OCI-LY7 (cell line): ENCODE measurements around the gene ULK1. TPM values are rescaled to one million over a fixed set of nuclear protein-coding genes. Genes with fewer than 3 reads are reported as not detected.

Experiments used
- BruUV-seq: library from RNA; stranded (reverse); fragments of 400-500 nt; replicated peaks from 2 replicates; lab custom pipeline; 2021; lab: Mats Ljungman, UMichigan
- CTCF ChIA-PET: fragments of 300-600 bp; sonication (Branson Sonifier 250); formaldehyde crosslinking; loops from one replicate; lab custom pipeline; 2022; ENCODE audit warnings: antibody characterized with exemption; ENCODE audit not compliant: unreplicated experiment; lab: Charles Lee
- POLR2A ChIA-PET: fragments of 300-600 bp; sonication (Branson Sonifier 250); formaldehyde crosslinking; loops from one replicate; lab custom pipeline; 2022; ENCODE audit warnings: antibody characterized with exemption; lab: Charles Lee
- DNase-seq: peaks from one replicate; pipeline ENCODE4 v3.0.0-alpha.2; 2015; ENCODE audit warnings: low spot score
- H2AFZ ChIP-seq: fragments of 200-600 bp; sonication (generic), shearing (Covaris generic); 2 replicates; pipeline ENCODE4 v1.6.1; 2014; ENCODE audit warnings: mild to moderate bottlenecking, antibody characterized with exemption, low read length, moderate library complexity
- H3K27ac ChIP-seq: fragments of 200-600 bp; sonication (generic); 2 replicates; pipeline ENCODE4 v1.5.1; 2014; ENCODE audit warnings: mixed run types, low read depth, mild to moderate bottlenecking, moderate library complexity, low read length, inconsistent platforms; ENCODE audit not compliant: poor library complexity, severe bottlenecking
- H3K36me3 ChIP-seq: fragments of 200-600 bp; sonication (generic); 2 replicates; pipeline ENCODE4 v1.6.1; 2014; ENCODE audit warnings: mild to moderate bottlenecking, antibody characterized with exemption, low read length, moderate library complexity, mixed read lengths; ENCODE audit not compliant: insufficient read depth
- H3K4me1 ChIP-seq: fragments of 200-600 bp; sonication (generic); 2 replicates; pipeline ENCODE4 v1.5.1; 2014; ENCODE audit warnings: mild to moderate bottlenecking, low read length; ENCODE audit not compliant: insufficient read depth, poor library complexity, severe bottlenecking
- H3K4me2 ChIP-seq: fragments of 200-600 bp; sonication (generic); 2 replicates; pipeline ENCODE4 v1.6.1; 2014; ENCODE audit warnings: mild to moderate bottlenecking, low read length
- H3K4me3 ChIP-seq: fragments of 200-600 bp; sonication (generic); 2 replicates; pipeline ENCODE4 v1.5.1; 2014; ENCODE audit warnings: mild to moderate bottlenecking, low read depth, low read length; ENCODE audit not compliant: poor library complexity, severe bottlenecking
- H3K79me2 ChIP-seq: fragments of 200-600 bp; sonication (generic); 2 replicates; pipeline ENCODE4 v1.6.1; 2016; ENCODE audit warnings: low read depth, mild to moderate bottlenecking, low read length, moderate library complexity, mixed read lengths; ENCODE audit not compliant: insufficient read depth
- H3K9me2 ChIP-seq: fragments of 200-600 bp; sonication (generic); 2 replicates; pipeline ENCODE4 v1.6.1; 2016; ENCODE audit warnings: mild to moderate bottlenecking, low read length, mixed read lengths; ENCODE audit not compliant: insufficient read depth
- H3K9me3 ChIP-seq: fragments of 200-600 bp; sonication (generic); 2 replicates; pipeline ENCODE4 v1.6.1; 2014; ENCODE audit warnings: mild to moderate bottlenecking, mixed run types, low read length, mixed read lengths
- H4K20me1 ChIP-seq: fragments of 200-600 bp; sonication (generic); 2 replicates; pipeline ENCODE4 v1.6.1; 2014; ENCODE audit warnings: mild to moderate bottlenecking, antibody characterized with exemption, low read length, moderate library complexity, mixed read lengths; ENCODE audit not compliant: insufficient read depth
- CTCF ChIP-seq: fragments of 200-600 bp; sonication (generic); conservative IDR thresholded peaks from 2 replicates; pipeline ENCODE4 v1.5.1; 2014; ENCODE audit warnings: mild to moderate bottlenecking, antibody characterized with exemption, low read length, moderate library complexity, mixed read lengths
- EZH2phosphoT487 ChIP-seq: fragments of 200-600 bp; sonication (generic); IDR thresholded peaks from 2 replicates; pipeline ENCODE4 v1.6.1; 2018; ENCODE audit warnings: low read depth, borderline replicate concordance, mild to moderate bottlenecking, mixed run types, antibody characterized with exemption, low read length, moderate library complexity, mixed read lengths
- intact Hi-C: fragments of 100-400 bp; cut with micrococcal nuclease; formaldehyde crosslinking; loops from one replicate; pipeline ENCODE4 v1.10.0; 2022; ENCODE audit not compliant: unreplicated experiment
- total RNA-seq, 2 experiments: library from RNA; depleted of rRNA in 1 of 2; stranded (reverse); fragments of >200 nt in 1 of 2; shearing (Covaris generic) in 1 of 2; gene quantifications; 2 replicates each; pipeline ENCODE4 v1.2.3, GENCODE V29; 2014 to 2022

The ULK1 gene
- total RNA-seq, 2 experiments from 2014 or later: 4.3 to 15.5 TPM

DNA sequence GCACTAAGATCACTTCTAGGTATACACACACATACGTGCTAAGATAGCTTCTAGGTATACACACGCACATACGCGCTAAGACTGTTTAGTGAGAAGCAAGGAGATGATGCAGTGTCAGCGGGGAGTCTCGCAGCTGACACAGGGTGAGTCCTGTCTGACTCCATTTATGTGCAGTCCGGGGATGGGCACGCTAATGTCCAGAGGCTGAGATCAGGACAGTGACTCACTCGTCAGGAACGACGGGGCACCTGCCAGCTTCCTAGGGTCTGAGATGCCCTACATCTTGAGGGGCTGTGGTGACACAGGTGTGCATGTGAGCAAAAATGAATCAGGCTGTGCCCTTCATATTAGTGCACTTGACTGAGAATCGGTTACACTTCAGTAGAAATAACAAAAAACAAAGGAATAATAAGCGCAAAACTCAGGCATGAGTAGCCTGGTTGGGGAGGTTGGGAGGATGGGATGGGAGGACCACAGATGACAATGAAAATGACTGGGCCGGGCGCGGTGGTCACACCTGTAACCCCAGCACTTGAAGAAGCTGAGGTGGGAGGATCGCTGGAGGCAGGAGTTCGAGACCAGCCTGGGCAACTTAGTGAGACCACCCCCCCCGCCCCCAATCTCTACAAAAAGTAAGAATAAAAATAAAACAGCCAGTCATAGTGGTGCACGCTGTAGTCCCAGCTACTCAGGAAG, 29.1 kb upstream of the ULK1 start:
- Histone ChIP-seq H3K27ac (no peak overlapping the region), H4K20me1 (no peaks in the 10 kb centered on the region), H3K4me2 (no peak overlapping the region), H2AFZ (no peak overlapping the region), H3K4me3 (no peak overlapping the region), H3K9me3 (no peaks in the 10 kb centered on the region), H3K4me1 (no peaks in the 10 kb centered on the region), H3K9me2 (no peaks in the 10 kb centered on the region), H3K36me3 (no peaks in the 10 kb centered on the region), H3K79me2 (no peaks in the 10 kb centered on the region)
- DNase-seq: no peak
- CTCF ChIA-PET: interaction anchor here (0.6 kb wide), 1 partner anchor 580 kb away, joined by 3 read pairs; no protein-coding TSS in a partner anchor
- intact Hi-C loops: no loop called here
- POLR2A ChIA-PET: no interaction called here
- TF ChIP-seq EZH2phosphoT487 (no peak), CTCF (no peak)
- no TSS peak for BruUV-seq

DNA sequence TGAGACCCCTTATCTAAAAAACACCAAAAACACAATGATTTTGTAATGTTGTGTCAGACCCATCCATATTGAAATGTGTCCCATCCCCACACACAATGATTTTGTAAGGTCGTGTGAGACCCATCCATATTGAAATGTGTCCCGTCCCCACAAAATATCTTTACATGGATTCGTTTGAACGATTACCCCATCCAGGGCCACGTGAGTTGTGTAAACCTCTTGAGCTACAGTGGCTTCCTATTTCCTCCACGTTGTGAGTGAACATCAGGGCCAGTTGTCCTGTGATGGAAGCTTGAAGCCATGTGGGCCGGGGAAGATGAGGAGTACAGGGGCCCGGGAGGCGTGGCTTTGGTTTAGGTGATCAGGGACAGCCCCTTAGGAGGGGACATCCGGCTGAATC, 27.0 kb upstream of the ULK1 start:
- CTCF ChIA-PET: no interaction called here
- Histone ChIP-seq H3K4me1 (no peaks in the 10 kb centered on the region), H2AFZ (no peak overlapping the region), H3K36me3 (no peaks in the 10 kb centered on the region), H3K9me3 (no peaks in the 10 kb centered on the region), H3K27ac (no peak overlapping the region), H4K20me1 (no peaks in the 10 kb centered on the region), H3K79me2 (no peaks in the 10 kb centered on the region), H3K4me3 (no peak overlapping the region), H3K9me2 (no peaks in the 10 kb centered on the region), H3K4me2 (no peak overlapping the region)
- POLR2A ChIA-PET: no interaction called here
- no peak for DNase-seq
- TF ChIP-seq CTCF (no peak), EZH2phosphoT487 (no peak)
- no TSS peak for BruUV-seq
- intact Hi-C loops: no loop called here

DNA sequence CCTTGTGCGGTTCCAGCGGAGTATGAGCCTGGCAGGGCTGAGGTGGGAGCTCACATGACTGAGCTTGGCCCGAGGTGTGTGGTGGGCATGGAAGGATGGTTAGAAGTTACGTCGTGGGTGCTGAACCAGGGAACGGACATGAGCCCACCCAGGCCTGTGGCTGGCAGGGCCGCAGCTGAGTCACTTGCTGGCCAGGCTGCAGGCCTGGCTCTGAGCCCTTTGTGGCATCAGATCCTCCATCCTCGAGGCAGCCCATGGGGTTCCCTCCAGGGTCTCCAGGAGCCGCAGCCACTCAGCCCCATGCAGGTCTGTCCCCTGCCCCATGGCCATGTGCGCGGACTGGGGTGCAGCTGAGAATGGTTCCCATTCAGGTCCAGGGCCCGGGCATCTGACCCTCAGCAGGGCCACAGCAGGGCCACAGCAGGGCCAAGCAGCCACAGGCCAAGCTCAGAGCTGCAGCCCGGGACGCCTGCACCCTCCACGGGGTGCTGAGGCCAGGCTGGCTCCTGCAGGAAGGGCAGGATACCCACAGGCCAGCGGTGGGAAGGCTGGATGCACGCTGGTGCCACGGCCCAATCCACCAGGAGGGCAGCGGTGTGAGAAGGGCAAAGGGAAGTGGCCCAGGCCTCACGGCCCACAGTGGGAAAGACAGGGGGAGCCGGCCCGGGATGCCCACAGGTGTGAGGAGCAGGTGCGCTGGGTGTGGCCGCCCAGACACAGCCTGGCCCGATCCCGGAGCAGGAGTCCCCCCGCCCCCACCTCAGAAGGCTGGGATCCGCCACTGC, 26.3 kb upstream of the ULK1 start:
- no peak overlapping the region for H3K4me2 ChIP-seq
- no peak for DNase-seq
- no peaks in the 10 kb centered on the region for H3K79me2 ChIP-seq
- no TSS peak for BruUV-seq
- H4K20me1 ChIP-seq: no peaks in the 10 kb centered on the region
- ChIA-PET CTCF (no interaction called here), POLR2A (no interaction called here)
- H3K4me1 ChIP-seq: no peaks in the 10 kb centered on the region
- H3K27ac ChIP-seq: no peak overlapping the region
- intact Hi-C loops: no loop called here
- no peak overlapping the region for H3K4me3 ChIP-seq
- H3K9me3 ChIP-seq: no peaks in the 10 kb centered on the region
- TF ChIP-seq CTCF: no peak
- TF ChIP-seq EZH2phosphoT487: no peak
- no peaks in the 10 kb centered on the region for H3K9me2 ChIP-seq
- no peak overlapping the region for H2AFZ ChIP-seq
- H3K36me3 ChIP-seq: no peaks in the 10 kb centered on the region
